ENCODE measurements around the gene MAP3K2.

MAP3K2 gene

DNA sequence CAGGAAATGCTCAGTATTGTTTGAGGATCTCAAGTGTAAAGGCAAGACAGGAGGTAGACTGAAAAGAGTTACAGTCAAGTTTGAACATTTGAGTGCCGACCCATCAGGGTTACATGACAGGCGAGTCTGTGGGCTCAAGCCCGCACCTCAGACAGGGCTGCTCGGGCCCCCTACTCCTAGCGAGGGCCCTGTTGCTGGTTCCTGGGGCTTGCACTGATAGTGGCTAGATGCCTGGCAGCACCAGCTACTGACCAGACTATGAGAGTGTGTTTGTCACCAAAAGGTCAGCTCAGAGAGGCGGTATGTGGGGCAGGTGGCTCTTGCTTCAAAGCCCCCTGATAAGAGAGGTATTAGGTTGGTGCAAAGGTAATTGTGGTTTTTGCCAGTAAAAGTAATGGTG lies 132.1 kb downstream of the MAP3K2 start:
- Histone ChIP-seq H3K4me3 (ENCODE audit: low read length) (no peak overlapping the region), H3K27me3 (ENCODE audit: insufficient read depth, low read length) (no peaks in the 10 kb centered on the region), H3K9me3 (ENCODE audit: low read length) (no peaks in the 10 kb centered on the region), H3K36me3 (ENCODE audit: insufficient read depth, low read length) (peaks cover 43% of the 10 kb centered on the region), H2AFZ (ENCODE audit: low read depth, low read length) (no peak overlapping the region), H3K4me1 (ENCODE audit: insufficient read depth, low read length) (no peaks in the 10 kb centered on the region)

DNA sequence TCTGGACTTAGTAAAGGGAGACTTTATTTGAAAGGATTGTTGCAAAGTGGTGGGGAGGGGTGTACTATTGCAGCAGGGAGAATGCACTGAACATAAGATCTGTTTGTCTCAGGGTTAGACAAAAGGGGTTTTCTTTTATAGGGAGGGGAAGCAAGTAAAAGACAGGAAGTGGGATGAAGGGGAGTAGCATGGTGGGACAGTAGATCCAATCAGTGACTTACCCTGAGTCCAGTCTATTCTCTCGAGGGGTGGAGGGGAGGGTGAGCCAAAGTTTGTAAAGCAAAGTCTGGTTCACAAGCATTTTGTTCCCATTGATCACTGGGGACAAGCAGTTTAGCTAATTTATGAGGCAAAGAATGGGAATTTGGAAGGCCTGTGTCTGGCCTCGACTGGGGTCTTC lies 132.6 kb downstream of the MAP3K2 start:
- H3K9me3 ChIP-seq (ENCODE audit: low read length) = no peaks in the 10 kb centered on the region
- H3K4me1 ChIP-seq (ENCODE audit: insufficient read depth, low read length) = no peaks in the 10 kb centered on the region
- H2AFZ ChIP-seq (ENCODE audit: low read depth, low read length) = no peak overlapping the region
- peaks cover 37% of the 10 kb centered on the region for H3K36me3 ChIP-seq (ENCODE audit: insufficient read depth, low read length)
- H3K27me3 ChIP-seq (ENCODE audit: insufficient read depth, low read length) = no peaks in the 10 kb centered on the region
- no peak overlapping the region for H3K4me3 ChIP-seq (ENCODE audit: low read length)

DNA sequence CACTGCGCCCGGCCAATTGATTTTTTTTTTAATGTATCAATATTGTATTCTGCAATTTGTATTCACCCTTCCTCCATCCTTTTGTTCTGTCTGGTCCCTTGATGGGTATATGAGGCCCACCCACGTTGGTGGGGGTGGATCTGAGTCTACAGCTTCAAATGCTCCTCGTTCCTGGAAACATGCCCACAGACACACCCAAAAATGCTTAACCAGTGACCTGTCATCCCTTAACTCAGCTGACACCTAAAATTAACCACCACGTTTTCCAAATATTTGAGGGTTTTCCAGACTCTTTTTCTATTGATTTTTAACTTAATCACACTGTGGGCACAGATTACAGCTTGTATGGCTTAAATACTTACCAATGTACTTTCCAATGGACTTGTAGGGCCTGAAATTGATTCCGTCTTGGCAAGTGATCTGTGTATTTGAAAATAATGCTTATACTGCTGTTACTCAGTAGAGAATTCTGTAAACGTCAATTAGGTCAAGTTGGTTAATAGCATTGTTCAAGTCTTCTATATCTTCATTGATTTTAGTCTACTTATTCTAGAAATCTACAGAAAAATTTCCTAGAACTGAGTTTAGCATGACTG lies 133.3 kb downstream of the MAP3K2 start:
- H3K27me3 ChIP-seq (ENCODE audit: insufficient read depth, low read length) = no peaks in the 10 kb centered on the region
- no peak overlapping the region for H2AFZ ChIP-seq (ENCODE audit: low read depth, low read length)
- no peak overlapping the region for H3K4me3 ChIP-seq (ENCODE audit: low read length)
- peaks cover 31% of the 10 kb centered on the region for H3K36me3 ChIP-seq (ENCODE audit: insufficient read depth, low read length)
- no peaks in the 10 kb centered on the region for H3K9me3 ChIP-seq (ENCODE audit: low read length)
- H3K4me1 ChIP-seq (ENCODE audit: insufficient read depth, low read length) = no peaks in the 10 kb centered on the region

Measured in neuron (in vitro differentiated cells).